ENCODE measurements around the gene ARMH2.

The ARMH2 gene

DNA sequence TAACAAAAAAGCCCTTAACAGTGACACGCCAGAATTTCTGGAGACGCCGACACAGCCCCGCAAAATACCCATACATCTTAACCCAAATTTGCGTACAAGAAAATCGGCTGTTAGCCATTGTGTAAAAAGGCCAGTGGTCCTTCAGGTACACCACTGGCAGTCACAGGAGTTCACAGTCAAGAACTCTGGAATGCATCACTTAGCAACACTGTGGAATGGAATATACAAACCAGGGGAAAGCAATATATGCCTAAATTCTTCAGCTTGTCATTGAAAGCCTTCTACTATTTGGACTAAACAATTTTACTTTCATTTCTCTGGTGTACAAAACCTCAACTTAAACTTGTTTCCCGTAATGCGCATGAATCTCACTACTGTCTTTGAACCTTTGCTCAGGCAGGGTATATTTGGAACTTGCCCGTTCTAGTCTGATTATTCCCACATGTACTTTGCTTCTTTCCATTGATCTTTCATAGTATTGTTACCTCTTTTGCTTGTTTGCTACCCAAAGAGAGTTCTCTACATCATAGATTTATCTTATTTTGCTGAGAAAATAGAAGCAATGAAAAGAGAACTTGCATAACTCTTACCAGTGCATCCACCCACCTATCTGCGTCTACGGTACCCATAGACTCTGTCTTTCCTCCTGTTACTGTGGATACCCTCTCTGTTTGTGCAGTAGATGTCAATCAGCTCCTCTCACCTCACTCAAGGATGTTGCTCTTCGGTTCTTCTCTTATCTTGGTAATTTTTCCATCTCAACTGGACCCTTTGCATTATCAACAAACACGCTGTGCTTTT, at the start of gene ARMH2:
TSS of gene ARMH2 (minus strand) at position 178 of the 801 bp plus-strand sequence. CDS start at position 118, 60 bp downstream.
- no peak for DNase-seq (ENCODE audit: low spot score)
- FAIRE-seq, result no peak

DNA sequence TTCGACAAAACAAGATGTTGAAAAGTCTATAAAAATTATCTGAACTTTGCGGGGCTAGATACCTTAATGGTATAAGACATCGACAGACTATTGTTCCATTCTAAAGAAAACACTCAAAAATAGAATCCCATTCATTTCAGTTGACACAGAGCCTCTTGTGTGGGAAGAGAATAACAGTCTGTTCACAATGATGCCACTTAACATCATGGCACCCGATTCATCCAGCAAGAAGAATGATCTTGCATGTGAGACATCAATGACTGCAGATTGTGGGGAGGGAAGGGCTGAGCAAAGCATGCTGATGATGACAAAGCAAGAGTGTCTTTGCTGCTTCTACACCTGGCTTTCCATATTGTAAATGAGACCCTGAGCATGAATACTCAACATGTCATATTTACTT, 49.7 kb upstream of the ARMH2 start:
- DNase-seq (ENCODE audit: low spot score), result no peak
- FAIRE-seq, result no peak

DNA sequence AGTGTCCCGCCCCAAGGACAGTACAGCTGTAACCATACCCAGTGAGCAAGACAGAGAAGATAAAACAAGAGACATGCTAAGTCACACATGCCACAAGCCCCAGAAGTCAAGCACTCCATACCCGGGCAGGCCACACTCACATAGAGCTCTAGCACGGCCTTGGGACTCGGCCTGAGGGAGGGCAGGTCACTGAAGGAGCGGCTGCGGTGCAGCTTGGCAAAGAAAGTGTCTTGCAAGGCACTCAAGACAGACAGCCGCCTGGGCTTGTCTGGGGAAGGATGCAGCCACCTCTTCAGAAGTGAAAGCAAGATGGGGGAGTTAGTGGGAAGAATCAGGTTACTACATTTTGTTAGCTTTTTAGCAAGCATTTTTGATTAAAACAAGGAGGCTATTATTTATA, 48.7 kb upstream of the ARMH2 start:
- no peak for DNase-seq (ENCODE audit: low spot score)
- FAIRE-seq, result no peak

DNA sequence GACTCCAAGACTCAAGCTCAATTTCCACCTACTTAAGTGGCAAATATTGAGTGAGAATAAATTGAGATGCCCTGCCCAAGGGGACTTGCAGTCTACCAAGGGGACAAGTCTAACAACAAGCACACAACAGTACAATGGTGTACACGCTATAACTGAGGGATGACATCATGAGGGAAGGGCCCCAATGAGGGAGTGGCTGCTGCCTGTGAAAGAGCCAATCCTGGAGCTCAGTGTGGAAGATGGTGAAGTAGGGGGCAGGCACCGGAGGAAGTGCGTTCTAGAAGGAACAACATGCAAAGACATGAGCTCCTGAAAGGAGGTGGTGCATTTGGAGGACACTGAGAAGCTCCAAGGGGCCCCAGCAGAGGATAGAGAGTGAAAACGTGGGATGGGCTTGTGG, 46.9 kb upstream of the ARMH2 start:
- FAIRE-seq, result no peak
- DNase-seq (ENCODE audit: low spot score), result no peak

DNA sequence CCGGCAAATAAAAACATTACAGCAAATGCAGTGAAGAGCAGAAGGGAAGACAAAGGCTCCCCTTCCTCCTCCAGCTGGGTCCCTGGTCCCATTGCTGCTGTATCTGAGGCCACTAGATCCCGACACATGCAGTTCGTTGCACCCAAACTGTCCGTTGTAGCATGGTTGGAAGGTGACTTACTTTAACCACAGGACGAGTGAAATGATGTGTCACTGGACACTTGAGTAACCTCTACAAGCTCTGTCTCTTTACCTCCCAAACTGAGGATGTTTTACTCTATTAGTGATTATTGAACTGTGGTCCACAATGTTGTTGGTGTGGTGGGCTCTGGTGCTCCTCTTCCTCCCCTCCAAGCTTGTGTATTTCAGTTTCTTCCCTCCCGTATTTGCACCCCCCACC, 46.2 kb upstream of the ARMH2 start:
- DNase-seq (ENCODE audit: low spot score), result no peak
- FAIRE-seq, result no peak

DNA sequence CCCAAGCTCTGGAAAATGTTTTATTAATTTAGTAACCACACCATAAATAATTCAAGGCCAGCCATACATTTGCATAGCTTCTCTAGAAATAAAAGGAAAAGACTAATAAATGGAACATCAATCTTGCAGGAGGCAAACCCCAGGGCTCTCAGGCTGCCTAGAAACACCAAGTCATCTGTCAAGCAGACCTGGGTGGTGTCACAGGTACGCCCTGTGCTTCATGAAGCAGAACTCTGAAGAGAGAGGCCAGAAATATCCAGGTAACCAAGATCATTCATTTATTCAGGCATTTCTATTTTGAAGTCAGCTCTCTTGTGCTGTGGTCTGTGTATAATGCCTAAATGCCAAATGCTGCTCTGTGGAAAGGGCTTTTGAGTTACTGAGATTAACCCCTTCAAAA, 45.3 kb upstream of the ARMH2 start:
- no peak for FAIRE-seq
- no peak for DNase-seq (ENCODE audit: low spot score)

DNA sequence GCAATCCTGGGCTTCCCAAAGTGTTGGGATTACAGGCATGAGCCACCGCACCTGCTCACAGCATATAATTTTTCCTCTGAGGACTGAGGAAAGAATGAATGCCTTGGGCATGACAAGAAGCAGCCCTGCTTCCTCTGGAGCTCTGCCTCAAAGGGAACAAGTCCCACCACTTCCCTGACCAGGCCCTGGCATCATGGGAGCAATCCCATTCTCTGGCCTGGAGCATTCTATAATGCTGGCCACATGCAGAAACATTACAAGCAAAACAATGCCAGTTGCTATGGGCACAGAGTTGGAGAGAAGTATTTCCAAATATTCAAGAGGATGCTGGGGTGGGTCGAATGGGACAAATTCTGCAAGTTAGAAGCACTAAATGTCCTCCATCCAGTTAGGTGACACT, 41.5 kb upstream of the ARMH2 start:
- FAIRE-seq (no peak), DNase-seq (ENCODE audit: low spot score) (no peak)

DNA sequence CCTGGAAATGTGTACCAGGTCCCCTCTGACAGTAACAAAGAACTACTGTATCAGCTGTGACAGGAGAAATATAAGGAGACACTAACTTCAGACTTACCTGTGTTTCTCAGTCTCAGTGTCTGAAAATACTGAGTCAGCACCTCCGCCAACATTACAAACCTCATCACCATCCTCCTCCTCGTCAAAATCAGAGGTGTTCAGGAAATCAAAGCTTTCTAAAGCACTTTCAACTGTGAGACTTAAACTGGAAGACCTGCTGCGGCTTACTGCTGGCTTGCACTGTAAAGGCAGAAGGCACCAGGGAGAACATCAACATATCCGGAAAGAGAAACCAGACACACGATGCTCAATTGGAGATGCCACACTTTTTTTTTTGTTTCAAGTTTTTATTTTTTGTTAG, 40.3 kb upstream of the ARMH2 start:
- FAIRE-seq (no peak), DNase-seq (ENCODE audit: low spot score) (no peak)

DNA sequence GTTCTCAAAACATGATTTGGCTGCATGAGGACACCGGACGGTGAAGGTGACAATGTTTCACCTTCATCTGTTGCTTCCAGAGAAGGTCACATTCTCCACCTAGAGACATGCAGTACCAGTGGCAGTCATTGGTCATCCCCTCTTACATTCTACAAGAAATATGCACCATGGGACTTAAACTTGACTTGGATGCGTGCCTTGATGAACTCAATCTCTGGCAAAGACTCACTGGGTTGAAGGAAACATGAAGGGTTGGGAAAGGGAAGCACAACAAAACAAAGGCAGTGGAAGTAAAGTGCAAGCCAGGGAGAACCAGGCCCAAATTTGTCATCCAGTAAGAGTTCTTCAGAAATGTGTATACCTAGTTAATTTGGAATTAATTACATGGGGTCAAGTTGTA, 39.4 kb upstream of the ARMH2 start:
- DNase-seq (ENCODE audit: low spot score) (no peak), FAIRE-seq (no peak)

DNA sequence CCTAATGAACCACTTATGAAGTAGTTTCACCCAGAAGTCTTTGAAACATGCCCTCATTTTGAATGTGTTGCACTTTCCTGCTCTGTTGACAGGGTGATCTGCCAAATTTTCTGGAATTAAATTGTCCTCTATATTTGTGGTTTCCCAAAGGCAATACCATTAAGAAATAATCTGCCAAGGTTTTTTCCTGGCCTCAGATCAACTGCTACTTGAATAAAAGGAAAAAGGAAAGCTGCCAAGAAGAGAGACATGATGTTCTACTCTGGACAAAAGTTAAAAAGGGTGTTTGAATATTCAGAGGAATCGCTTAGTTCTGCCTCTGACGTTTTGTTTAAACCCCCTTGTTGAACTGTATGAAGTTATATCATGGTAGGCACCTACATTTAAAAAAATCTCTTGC, 37.4 kb upstream of the ARMH2 start:
- FAIRE-seq, result no peak

DNA sequence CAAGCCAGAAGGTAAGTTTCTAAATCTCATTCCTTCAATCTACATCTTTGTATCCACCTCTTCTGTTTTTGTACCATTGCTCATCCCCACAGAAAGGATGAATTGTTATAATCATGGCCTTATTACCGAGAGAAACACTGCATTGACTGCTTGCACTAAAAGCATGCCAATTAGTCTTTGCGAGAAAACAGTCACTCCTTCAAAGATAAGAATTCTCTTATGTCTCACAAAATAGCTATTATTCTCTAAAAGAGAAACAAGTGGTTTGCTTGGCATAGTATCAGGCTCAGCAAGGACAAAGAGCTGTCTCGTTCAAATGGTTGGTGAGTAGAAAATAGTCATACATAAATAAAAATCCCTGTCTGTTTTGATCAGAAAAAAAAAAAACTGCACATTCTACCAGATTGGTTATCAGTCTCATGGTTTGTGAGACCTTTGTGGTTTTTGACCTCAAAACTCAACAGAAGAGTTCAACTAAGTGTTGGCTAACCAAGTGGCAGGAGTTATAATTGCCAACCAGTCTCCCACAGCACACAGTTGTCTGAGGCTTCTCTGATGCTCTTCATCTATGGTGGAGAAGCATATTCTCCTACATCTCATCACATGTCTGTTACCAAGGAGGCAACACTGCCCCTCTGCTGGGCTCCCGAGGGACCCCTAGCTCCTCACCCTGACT, 35.1 kb upstream of the ARMH2 start:
- no peak for FAIRE-seq
- DNase-seq (ENCODE audit: low spot score), result no peak

More for the DNA sequence above, 37.4 kb upstream of the ARMH2 start:
- no peak for DNase-seq (ENCODE audit: low spot score)

DNA sequence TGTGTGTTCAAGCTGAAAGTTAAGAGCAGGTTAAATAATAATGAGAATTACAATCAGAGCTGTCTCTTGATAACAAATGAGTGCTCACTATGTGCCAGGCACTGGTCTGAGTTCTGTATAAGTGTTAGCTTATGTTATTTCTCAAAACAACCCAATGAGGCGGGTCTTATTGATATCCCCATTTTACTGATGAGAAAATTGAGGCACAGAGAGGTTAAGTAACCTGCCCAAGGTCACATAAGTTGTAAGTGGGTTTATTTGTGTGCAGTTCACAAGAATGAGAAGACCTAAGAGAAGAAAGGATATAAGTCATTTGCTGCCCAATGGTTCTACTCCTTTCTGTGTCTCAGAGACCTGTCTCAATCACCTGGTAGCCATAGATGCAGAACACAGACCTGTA, 34.1 kb upstream of the ARMH2 start:
- DNase-seq (ENCODE audit: low spot score), result no peak
- no peak for FAIRE-seq

DNA sequence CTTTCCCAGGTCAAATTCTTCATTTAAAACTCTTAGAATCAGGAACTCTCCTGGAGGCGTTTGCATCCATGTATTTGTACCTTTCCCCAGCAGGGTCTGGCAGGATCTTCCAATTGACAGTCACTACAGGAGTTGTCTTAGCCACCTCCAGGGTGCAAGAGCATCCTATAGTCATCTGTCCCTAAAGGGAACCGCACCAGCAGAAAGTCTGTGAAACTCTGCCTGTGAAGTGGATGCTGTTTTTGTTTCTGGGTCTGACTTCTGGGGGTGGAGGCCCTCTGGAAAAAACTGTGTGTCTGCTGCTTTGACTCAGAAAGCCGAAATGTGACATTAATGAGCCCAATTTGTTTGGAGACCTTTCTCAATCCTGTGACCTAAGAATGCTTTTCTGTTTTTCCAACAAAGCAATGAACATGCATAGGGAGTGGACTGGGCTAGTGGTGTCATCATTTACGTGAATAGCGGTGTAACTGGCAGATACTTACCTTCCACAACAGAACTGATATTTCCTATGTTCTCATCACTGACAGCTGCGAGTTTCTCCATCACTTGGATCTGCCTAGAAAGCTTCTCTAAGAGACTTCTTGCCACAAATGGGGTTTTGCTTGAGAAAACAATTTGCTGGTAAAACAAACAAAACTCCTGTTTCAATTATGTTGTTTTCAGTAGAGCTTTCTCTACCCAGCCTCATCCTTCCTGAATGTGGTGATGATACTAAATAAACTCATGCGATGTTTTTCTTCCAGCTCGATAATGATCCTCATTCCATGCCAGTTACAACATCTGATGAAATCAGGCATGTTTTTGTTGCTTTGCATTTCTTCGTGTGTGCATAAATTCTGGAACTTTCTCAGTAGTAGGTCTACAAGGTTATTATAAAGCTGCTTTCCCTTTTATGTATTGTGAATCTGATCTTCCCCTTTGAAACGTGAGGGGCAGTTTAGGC, 33.3 kb upstream of the ARMH2 start:
- no peak for DNase-seq (ENCODE audit: low spot score)

DNA sequence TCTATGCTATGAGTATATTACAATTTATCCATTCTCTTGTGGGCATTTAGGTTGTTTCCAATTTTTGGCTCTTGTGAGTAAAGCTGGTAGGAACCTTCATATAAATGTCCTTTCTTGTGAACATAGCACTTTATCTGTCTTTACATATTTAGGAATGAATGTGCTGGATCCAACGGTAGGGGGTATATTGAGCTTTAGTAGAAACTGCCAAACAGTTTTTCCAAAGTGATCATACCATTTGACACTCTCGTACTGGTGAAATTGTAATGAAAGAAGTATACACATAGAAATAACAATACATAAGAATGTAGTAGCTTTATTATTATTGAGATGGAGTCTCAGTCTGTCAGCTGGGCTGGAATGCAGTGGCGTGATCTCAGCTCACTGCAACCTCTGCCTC, 30.9 kb upstream of the ARMH2 start:
- FAIRE-seq, result no peak
- no peak for DNase-seq (ENCODE audit: low spot score)

More for the DNA sequence above, 33.3 kb upstream of the ARMH2 start:
- no peak for FAIRE-seq

DNA sequence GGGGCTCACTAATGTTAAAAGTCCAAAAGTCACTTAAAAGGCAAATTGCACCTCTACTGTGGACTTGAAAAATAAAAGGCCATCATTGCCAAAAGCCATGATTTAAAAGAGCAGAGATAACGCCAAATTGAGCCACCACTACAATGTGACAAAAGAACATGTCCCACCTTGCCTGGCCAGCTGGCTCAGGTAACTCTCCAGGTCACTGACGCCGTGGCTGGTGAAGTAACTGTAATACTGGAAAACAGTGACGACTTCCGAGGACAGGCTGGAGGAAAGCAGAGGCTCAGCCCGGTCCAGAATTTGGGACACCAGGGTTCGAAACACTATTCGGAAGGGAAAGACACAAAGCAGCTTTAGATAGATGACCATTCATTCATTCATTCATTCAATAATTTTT, 29.3 kb upstream of the ARMH2 start:
- DNase-seq (ENCODE audit: low spot score) (no peak), FAIRE-seq (no peak)

DNA sequence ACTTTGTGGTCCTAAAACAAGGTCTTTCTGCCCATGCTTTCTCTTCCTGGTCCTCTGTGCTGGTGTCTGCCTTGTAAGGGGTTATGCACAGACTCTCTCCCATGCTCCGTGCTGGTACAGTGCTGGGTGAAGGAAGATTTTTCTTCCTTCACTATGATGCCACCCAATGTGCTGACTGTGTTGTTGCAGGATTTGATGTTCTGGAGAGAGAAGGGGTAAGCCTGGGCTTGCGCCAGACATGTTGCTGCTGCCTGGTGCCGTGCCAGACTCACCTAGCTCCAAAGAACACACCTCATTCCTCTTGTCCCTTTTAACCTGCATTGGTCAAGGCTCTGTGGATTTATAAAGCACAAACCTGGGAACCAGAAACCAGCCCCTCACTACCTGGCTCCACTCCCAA, 28.4 kb upstream of the ARMH2 start:
- FAIRE-seq (no peak), DNase-seq (ENCODE audit: low spot score) (no peak)

DNA sequence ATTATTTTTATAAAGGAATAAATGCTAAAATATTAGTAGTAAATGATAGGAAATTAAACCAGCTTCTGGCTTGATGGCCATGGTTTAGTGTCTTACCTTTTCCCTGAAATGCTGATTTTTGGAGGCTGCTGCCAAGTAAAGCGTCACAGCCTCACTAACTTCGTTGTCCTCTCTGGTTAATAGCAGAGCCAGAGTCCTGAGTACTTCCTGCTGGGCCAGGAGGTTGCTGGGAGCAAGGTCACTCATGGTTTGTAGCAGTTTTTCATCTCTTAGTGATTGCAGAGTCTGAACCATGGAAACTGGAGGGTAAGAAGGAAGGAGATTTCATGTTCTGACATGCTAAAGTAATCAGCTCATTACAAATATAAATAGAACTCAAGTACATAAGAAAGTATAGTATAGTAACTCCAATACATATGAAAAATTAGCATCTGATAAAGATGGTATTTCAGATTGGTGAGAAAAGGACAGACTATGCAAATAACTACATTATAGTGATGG, 26.5 kb upstream of the ARMH2 start:
- FAIRE-seq (no peak), DNase-seq (ENCODE audit: low spot score) (no peak)

DNA sequence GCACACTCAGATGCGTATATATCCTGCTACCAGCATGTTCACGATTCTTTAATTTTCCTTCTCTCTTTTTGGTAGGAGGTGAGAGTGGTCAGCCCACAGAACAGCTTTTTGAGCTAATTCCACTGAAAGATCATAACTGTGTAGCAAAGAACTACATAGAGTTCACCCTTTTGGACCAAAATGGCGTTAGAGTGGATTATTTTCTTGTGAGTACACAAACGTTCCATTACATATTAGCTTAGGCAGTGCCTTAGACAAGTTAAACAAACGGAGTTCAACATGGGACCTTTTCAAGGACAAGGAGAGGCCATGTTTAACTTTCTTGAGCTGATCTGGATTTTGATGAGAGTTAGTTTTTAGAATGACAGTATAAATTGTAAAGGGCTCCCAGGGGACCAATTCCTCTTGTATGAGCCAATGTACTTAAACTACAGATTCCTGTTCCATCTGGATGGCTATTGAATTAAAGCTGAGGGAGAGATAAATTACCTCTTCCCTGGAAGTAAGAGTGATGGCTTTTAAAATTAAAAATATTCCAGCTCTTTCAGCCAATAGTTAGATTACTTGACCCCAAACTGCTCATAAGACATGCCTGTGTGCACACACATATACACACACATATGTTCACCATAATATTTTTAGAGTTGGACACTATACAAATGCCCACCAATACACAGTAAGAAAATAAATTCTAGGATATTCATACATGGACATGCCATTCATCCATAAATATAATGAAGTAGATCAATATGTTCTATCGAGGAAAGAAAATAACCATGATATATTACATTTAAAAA, 25.6 kb upstream of the ARMH2 start:
- FAIRE-seq (no peak), DNase-seq (ENCODE audit: low spot score) (no peak)

DNA sequence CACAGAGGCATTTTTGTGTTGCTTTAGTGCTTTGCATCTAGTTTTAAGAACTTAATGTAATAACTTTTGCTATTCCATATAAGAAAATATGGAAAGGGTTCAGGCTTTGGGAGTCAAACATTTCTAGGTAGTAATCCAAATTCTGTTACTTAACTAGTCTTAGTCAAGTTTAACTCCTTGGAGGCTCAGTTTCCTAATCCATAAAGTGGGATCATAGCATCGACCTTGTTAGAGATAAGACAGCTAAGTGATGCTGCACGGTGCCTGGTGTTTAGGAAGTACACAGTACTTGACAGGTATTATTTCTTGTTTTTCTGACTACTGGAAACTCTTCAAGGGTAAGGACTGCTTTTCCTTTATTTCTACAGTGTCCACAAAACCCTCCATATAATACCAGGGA, 24.5 kb upstream of the ARMH2 start:
- no peak for DNase-seq (ENCODE audit: low spot score)
- FAIRE-seq, result no peak

DNA sequence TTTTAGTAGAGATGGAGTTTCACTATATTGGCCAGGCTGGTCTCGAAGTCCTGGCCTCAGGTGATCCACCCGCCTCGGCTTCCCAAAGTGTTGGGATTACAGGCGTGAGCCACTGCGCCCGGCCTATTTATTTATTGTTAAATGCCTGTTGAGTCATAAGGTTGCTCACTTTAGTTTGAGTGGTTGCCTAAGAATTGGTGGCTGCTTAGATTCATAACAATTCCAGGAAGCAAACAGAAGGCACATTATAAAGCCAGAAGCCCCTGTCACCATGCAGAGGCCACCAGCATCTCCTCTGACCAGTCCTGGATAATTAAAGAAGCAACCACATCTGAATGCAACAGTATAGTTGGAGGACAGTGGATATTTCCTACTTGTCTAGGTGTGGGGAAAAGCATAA, 24.0 kb upstream of the ARMH2 start:
- FAIRE-seq (no peak), DNase-seq (ENCODE audit: low spot score) (no peak)

DNA sequence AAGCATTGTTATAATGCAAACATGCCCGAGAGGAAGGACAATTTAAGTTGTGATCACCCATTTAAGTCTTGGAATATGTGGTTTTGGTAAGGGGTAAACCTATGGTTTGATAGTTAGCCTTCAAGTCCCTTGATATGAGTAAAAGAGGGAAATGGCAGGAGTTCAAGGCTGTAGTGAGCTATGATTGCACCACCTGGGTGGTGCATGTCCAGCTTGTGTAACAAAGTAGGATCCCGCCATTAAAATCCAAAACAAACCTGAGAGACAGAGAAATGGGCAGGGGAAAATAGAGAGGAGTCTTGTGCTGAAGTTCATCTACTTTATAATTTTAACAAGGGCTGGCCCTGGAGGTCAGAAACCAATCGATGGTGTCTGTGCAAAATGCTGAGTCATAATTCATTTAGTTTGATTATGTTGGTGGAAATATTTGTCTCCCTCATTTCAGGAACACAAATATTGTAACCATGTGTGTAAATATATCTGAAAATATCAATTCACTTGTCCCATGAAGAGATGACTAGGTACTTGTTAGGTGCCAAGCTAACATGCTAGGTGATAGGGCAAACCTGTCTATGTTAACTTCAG, 23.2 kb upstream of the ARMH2 start:
- DNase-seq (ENCODE audit: low spot score), result no peak
- FAIRE-seq, result no peak
